Activated T-cell treated with anti-CD3 and anti-CD28 coated beads, Interleukin-2, amount 50 U/mL, for 72 hours (primary cell): ENCODE measurements around the gene CAMK2B. TPM values are rescaled to one million over a fixed set of nuclear protein-coding genes. Genes with fewer than 3 reads are reported as not detected.

Source experiments
- ATAC-seq, 2 donors: fragments of 150-1000 bp; cut with Tn5 transposase; replicated peaks in 1 of 2; 2 replicates each; pipeline ENCODE4 v1.10.0; 2021; ENCODE audit warnings: moderate library complexity in 2 of 2, mild to moderate bottlenecking in 1 of 2
- DNase-seq, 2 donors: peaks; one replicate each; pipeline ENCODE4 v3.0.0; 2021 to 2022; ENCODE audit warnings: mixed read lengths in 1 of 2
- H3K27ac Mint-ChIP-seq: one replicate; pipeline ENCODE4 v1.8.0; 2022; ENCODE audit warnings: mild to moderate bottlenecking, moderate library complexity, mixed read lengths
- H3K27me3 Mint-ChIP-seq: one replicate; pipeline ENCODE4 v1.8.0; 2022; ENCODE audit warnings: low read depth, mixed read lengths
- H3K36me3 Mint-ChIP-seq, 2 donors: one replicate each; pipeline ENCODE4 v1.8.0; 2022; ENCODE audit warnings: mixed read lengths in 2 of 2, mild to moderate bottlenecking in 1 of 2; ENCODE audit not compliant: insufficient read depth in 2 of 2
- H3K4me1 Mint-ChIP-seq: one replicate; pipeline ENCODE4 v1.8.0; 2022; ENCODE audit warnings: low read depth, mixed read lengths
- H3K4me3 Mint-ChIP-seq, 2 donors: one replicate each; pipeline ENCODE4 v1.8.0; 2022; ENCODE audit warnings: mild to moderate bottlenecking in 2 of 2, mixed read lengths in 2 of 2, moderate library complexity in 2 of 2
- H3K9me3 Mint-ChIP-seq, 2 donors: one replicate each; pipeline ENCODE4 v1.8.0; 2022; ENCODE audit warnings: mixed read lengths in 2 of 2
- total RNA-seq, 2 donors: library from RNA; stranded (reverse); gene quantifications; one replicate each; pipeline ENCODE4 v1.2.3, GENCODE V29; 2022

The CAMK2B gene
- total RNA-seq, 2 donors from 2014 or later: 0.86 to 1.4 TPM

DNA sequence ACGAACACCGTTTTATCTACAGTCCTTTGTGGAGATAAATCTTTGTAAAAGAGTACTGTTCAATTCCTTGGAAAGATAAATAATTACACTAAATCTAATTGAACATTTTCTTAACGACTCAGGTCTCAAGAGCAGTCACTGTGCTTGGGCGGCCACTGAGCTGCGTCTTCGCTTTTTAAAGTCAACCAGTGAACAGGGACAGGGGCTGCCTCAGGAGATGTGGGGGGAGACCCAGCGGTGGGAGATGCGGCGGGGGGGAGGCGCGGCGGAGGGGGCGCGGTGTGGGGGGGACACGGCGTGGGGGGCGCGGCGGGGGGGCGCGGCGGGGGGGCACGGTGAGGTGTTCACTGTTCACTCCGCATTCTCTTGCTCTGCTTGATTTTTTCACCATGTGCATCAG, 39.8 kb downstream of the CAMK2B start:
- Mint-ChIP-seq H3K36me3 (no peaks in the 10 kb centered on the region), H3K27ac (no peak overlapping the region), H3K4me3 (no peak overlapping the region), H3K9me3 (no peaks in the 10 kb centered on the region), H3K27me3 (no peaks in the 10 kb centered on the region), H3K4me1 (no peaks in the 10 kb centered on the region)
- DNase-seq: no peak
- ATAC-seq: no peak

- Mint-ChIP-seq H3K9me3 (no peaks in the 10 kb centered on the region), H3K4me3 (no peak overlapping the region), H3K36me3 (no peaks in the 10 kb centered on the region), H3K27me3 (no peaks in the 10 kb centered on the region), H3K4me1 (no peaks in the 10 kb centered on the region), H3K27ac (no peak overlapping the region)
- no peak for ATAC-seq
- DNase-seq: no peak
Measured at GRCh38 chr7:44284881-44285541, 40.4 kb downstream of the CAMK2B start.

GRCh38 chr7:44284216-44284615, 41.2 kb downstream of the CAMK2B start:
- H3K27ac Mint-ChIP-seq: no peak overlapping the region
- H3K4me3 Mint-ChIP-seq: no peak overlapping the region
- no peaks in the 10 kb centered on the region for H3K9me3 Mint-ChIP-seq
- no peaks in the 10 kb centered on the region for H3K36me3 Mint-ChIP-seq
- DNase-seq (no peak), ATAC-seq (no peak)
- no peaks in the 10 kb centered on the region for H3K27me3 Mint-ChIP-seq
- no peaks in the 10 kb centered on the region for H3K4me1 Mint-ChIP-seq

DNA sequence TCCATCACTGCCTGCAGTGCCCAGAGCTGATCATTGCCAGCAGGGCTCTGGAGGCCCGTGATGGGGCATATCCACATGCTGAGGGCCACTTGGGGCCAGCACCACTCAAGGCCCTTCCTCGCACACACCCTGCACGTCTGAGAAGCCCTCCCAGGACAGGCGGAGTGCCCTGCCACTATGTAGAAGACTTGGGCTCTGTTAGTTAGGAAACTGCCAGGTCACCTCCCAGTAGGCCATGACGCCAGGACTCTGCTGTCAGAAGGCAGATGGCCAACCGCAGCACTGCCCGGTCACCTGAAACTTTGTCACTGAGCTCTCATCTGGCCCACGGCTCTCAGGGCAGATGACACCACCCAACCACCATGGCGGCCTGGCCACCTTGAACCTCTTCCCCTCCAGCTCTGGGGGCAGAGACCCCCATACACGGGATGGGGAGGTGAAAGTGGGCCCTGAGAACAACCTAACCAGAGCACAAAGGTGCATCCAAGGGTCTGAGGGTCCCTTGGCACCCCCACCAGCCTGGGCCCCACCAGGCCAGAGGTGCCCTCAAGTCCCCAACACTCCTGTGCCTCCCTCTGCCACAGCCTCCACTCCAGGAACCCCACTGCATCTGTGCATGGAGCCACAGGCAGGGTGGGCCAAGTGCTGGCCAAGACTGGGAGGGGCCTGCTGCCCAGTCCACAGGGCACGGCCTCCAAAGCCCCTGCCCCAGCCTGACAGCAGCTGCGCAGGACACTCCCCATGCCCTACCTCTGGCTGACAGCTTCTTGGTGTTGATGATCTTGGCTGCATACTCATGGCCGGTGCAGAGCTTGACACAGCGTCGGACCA, 41.8 kb downstream of the CAMK2B start:
- Mint-ChIP-seq H3K27ac (no peak overlapping the region), H3K4me3 (no peak overlapping the region), H3K9me3 (no peaks in the 10 kb centered on the region), H3K27me3 (no peaks in the 10 kb centered on the region), H3K36me3 (no peaks in the 10 kb centered on the region), H3K4me1 (no peaks in the 10 kb centered on the region)
- ATAC-seq (no peak), DNase-seq (no peak)

DNA sequence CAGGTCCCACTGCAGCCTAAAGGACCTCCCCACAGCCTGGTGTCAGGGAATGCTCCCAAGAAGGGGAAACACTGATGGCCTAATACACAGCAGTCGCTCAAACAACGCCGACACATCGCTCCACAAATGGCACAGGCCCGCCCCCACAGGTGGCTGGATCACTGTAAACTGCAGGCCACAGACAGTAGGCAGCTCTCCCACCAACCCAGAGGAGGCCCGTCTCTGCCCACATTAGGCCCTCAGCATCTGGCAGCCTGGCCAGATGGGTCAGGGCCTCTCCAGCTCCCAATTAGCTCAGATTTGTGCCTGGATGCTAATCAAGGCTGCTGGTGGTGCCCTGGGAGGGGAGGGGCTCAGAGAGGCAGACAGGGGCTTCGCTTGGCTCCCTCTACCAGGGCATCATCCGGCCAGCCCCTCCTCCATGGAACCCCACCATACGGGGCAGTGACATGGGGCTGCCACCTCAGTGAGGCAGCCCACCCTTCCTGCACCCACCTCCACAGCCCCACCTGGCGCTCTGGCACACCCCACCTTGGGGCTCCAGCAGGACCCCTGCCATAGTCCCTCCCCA, 42.7 kb downstream of the CAMK2B start:
- DNase-seq: peak in 1 of 2 donors; percentile 0
- H3K36me3 Mint-ChIP-seq: no peaks in the 10 kb centered on the region
- H3K4me3 Mint-ChIP-seq: no peak overlapping the region
- H3K27me3 Mint-ChIP-seq: no peaks in the 10 kb centered on the region
- H3K4me1 Mint-ChIP-seq: no peaks in the 10 kb centered on the region
- no peak for ATAC-seq
- H3K9me3 Mint-ChIP-seq: no peaks in the 10 kb centered on the region
- no peak overlapping the region for H3K27ac Mint-ChIP-seq

DNA sequence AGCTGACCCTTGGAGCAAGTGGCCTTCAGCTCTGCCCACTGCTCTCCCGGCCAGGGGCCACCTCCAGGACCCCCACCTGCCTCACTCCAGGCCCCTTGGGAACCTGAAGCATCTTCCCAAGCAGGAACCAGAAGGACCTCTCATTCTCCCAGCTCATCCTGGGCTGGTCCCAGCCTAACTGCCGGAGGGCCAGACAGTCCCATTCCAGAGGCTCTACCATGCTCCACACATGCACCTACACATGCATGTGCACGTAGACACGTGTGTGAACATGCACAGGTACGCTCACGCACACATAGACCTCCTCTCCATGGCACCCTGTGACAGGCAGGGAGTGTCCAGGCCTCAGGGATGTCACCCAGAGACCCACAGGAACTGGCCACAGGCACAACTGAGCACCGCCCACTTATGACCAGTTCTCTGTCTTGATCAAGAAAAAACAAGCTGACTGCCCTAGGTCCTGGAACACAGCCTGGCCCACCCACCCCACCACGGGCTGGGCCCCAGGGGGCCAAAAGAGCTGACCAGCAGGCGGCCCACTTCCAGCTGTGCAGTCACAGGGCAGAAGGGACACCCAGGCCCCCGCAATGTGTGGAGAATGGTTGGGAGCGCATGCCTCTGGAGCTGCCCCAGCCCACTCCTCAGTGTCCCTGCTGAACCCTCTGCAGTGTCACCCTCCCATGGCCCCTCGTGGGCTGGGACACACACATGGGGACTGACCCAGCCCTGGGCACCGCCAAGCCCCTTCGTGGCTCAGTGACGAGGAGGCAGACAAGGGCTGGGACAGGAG, 43.4 kb downstream of the CAMK2B start:
- Mint-ChIP-seq H3K27me3 (no peaks in the 10 kb centered on the region), H3K9me3 (no peaks in the 10 kb centered on the region), H3K4me3 (no peak overlapping the region), H3K27ac (no peak overlapping the region), H3K4me1 (no peaks in the 10 kb centered on the region), H3K36me3 (no peaks in the 10 kb centered on the region)
- DNase-seq (peak in 1 of 2 donors; percentile 0), ATAC-seq (no peak)

DNA sequence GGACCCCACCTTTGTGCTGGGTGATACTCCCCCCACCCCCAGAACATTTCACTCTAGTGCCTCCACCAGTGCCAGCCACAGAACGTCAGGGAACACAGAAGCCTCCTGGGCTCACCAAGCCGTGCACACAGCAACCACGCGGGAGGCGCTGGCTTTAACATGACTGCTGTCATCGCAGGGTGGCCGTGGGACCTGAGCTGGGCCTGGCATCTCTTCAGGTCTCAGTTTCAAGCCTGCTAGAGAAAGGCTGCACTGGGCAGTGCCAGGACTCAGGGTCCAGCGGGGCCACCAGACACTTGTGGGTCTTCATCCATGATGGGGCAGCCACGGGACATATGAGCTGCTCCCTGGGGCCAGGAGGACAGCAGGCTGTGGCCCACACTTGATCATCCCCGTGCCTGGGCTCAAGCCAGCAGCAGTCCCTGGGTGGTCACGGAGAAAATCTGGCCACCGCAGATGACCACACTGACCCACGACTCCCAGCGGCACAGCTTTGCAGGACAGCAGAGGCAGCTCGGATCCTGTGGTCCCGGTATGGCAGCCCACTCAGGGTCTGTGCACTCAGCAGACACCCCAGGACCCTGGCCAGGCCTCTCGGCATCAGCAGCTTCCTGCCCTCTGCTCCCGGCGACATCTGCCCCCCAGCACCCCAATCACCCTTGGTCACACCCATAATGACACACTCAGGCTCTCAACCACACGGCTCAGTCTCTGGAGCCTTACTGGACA, 44.2 kb downstream of the CAMK2B start:
- no peak overlapping the region for H3K27ac Mint-ChIP-seq
- DNase-seq (peak in 1 of 2 donors; percentile 0), ATAC-seq (no peak)
- no peaks in the 10 kb centered on the region for H3K27me3 Mint-ChIP-seq
- H3K4me3 Mint-ChIP-seq: no peak overlapping the region
- no peaks in the 10 kb centered on the region for H3K4me1 Mint-ChIP-seq
- H3K36me3 Mint-ChIP-seq: no peaks in the 10 kb centered on the region
- no peaks in the 10 kb centered on the region for H3K9me3 Mint-ChIP-seq

- Mint-ChIP-seq H3K27me3 (no peaks in the 10 kb centered on the region), H3K9me3 (no peaks in the 10 kb centered on the region), H3K4me1 (no peaks in the 10 kb centered on the region), H3K27ac (no peak overlapping the region), H3K36me3 (no peaks in the 10 kb centered on the region), H3K4me3 (no peak overlapping the region)
- no peak for DNase-seq
- ATAC-seq: no peak
Measured at GRCh38 chr7:44280636-44280992, 44.8 kb downstream of the CAMK2B start.

DNA sequence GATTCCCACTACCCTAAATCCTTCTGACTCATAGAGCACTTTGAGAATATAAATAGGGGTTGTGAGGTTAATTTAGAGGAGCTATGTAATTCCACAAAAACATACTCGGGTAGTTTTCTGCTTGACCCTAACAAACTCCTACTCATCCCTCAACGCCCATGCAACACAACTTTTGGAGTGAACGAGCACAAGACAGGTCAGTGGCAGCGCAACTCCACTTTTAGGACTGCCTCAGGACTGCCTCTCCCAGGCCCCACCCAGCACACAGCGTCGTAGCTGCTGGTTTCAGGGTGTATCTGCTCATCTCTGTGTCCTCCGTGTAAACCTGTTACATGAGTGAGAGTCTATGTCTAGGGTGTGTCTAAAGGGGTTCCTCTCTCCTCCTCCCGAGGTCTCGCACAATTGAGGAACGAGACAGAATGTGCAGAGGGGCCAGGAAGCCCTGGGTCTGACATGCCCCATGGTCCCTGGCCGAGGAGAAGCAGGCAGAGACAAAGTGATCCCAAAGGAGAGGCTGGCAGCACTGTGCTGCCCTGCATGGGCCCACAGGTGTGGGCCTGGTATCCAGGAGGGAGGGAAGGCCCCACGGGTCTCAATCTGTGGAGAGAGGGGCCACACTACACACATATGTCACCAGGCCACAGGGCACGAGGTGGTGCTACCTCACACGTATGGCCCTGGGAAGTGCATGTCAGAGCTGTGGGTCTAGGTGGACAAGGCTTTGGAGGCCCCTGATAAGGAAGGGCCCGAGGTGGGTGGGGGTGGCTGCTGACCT, 45.5 kb downstream of the CAMK2B start:
- Mint-ChIP-seq H3K27ac (no peak overlapping the region), H3K27me3 (no peaks in the 10 kb centered on the region), H3K36me3 (no peaks in the 10 kb centered on the region), H3K9me3 (no peaks in the 10 kb centered on the region), H3K4me3 (no peak overlapping the region), H3K4me1 (no peaks in the 10 kb centered on the region)
- peak in 1 of 2 donors; percentile 0 for DNase-seq
- ATAC-seq: no peak

- ATAC-seq (no peak), DNase-seq (peak in 1 of 2 donors; percentile 0)
- no peak overlapping the region for H3K27ac Mint-ChIP-seq
- H3K36me3 Mint-ChIP-seq: no peaks in the 10 kb centered on the region
- peaks cover 3% of the 10 kb centered on the region for H3K4me1 Mint-ChIP-seq
- H3K27me3 Mint-ChIP-seq: peaks cover 4% of the 10 kb centered on the region
- H3K4me3 Mint-ChIP-seq: no peak overlapping the region
- H3K9me3 Mint-ChIP-seq: no peaks in the 10 kb centered on the region
Measured at GRCh38 chr7:44279286-44279685, 46.1 kb downstream of the CAMK2B start.

DNA sequence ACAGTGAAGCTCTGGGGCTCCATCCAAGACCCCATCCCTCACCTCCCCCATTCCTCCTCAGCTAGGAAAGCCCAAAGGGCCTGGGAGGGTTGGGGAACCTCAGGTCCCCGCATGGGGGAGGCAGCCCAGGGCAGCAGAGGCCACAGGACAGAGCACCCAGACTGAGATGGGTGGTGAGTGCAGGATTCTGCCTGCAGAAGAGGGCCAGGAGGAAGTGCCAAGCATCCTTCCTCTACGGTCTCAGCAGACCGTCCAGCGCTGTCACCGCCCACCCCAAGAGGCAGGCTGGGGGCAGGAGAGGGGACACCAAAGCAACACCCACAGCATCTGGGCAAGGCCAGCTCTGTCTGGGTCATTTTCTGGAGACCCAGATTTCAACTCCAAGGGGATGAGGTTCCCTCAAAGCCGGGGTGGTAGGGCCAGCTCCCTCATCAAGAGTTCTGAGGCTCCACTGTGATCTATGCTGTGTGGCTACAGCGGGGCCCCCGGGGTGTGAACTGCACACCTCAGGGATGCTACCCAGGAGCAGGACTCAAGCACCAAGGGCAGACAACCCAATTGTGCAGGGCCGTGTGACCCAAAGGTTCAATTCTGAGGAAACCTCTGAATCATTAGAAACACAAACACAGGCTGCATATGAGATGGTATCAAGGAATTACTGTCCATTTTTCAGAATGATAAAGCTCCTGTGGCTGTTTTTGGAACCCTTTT, 46.8 kb downstream of the CAMK2B start:
- Mint-ChIP-seq H3K27me3 (peaks cover 7% of the 10 kb centered on the region), H3K4me1 (peaks cover 5% of the 10 kb centered on the region), H3K27ac (no peak overlapping the region), H3K36me3 (no peaks in the 10 kb centered on the region), H3K9me3 (no peaks in the 10 kb centered on the region), H3K4me3 (no peak overlapping the region)
- ATAC-seq (peak; percentile 20 to 68), DNase-seq (peak in 1 of 2 donors; percentile 2)
